ENCODE results near the gene CDK18.

CDK18 gene

DNA sequence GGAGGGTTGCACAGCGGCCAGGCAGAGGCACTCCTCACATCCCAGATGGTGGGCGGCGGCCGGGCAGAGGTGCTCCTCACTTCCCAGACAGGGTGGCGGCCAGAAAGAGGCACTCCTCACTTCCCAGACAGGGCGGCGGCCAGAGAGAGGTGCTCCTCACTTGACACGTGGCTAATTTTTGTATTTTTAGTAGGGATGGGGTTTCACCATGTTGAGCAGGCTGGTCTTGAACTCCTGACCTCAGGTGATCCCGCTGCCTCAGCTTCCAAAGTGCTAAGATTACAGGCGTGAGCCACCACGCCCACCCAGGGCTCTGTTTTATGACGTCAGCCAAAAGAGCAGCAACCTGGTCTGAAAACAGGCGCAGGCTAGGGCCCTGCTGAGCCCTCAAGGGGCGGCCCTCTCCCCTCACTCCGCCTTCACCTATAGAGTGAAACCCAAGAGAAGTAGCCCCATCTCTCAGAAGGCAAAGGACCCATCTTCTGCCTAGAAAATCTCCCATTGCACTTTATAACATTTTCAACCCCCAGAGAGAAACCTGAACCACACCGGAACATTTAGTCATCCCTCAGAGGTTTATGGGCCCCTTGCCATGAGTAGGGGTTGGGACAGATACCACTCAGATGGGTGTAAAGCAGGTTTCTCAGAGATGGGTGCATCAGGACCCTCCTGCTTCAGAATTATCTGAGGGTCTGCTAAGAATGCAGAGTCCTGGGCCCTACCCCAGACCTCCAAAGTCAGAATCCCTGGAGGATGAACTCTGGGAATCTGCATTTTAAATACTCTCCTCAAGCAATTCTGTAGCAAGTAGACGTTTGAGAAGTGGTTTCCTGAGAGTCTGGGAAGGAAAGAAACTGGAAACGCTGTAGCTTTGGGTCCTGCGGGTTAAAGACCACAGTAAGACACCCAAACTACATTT is 40.8 kb downstream of the CDK18 start:
- in situ Hi-C loops (cut with HindIII; ENCODE audit: low pct_ligation_motif_present, low sequenced_read_pairs), result no loop called here
- H3K4me3 ChIP-seq (ENCODE audit: low read depth, low read length), result no peak overlapping the region
- H3K27me3 ChIP-seq (replicated peaks), result peaks cover 5% of the 10 kb centered on the region
- H3K36me3 ChIP-seq (replicated peaks), result no peaks in the 10 kb centered on the region
- no peak overlapping the region for H3K27ac ChIP-seq
- no peak for TF ChIP-seq CTCF (IDR thresholded peaks at IDR 0.05; ENCODE audit: low read depth, low read length, missing control alignments)
- no peak for DNase-seq

DNA sequence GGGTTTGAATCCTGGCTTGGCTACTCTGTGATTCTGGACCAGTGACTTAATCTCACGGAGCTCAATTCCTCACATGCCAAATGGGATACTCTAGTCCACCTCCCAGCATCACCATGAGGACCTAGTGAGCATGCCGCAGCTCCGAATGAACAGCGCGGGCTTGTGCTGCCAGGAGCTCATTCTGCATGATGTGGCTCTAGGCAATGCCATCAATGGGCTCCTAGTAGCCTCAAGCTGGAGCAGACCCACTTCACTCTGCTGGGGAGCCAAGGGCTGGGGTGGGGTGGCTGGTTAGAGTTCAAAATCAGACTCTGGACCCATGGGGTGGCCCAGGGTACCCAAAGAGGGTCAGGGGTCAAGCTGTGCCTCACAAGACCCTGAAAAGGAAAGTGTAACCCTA is 41.5 kb downstream of the CDK18 start:
- TF ChIP-seq CTCF (IDR thresholded peaks at IDR 0.05; ENCODE audit: low read depth, low read length, missing control alignments), result no peak
- in situ Hi-C loops (cut with HindIII; ENCODE audit: low pct_ligation_motif_present, low sequenced_read_pairs), result no loop called here
- H3K27ac ChIP-seq, result no peak overlapping the region
- no peaks in the 10 kb centered on the region for H3K36me3 ChIP-seq (replicated peaks)
- DNase-seq, result no peak
- H3K4me3 ChIP-seq (ENCODE audit: low read depth, low read length), result no peak overlapping the region
- peaks cover 5% of the 10 kb centered on the region for H3K27me3 ChIP-seq (replicated peaks)

DNA sequence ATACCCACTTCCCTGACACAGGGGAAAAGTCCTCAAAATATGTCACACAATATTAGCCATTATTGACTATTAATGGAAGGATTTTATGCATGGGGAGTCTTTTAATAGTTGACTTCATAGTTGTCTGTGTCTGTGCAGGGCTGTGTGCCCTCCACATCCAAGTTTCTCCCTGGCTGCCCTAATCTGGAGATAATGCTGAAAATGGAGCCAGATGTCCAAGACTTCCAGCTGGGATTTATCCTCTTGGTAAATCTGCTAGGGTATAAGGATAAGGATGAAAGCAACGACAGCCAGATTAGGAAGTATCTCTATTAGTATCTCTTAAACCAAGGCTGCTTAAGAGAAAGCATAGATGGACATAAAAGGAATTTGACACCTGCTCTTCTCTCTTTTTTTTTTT is 42.1 kb downstream of the CDK18 start:
- no peak overlapping the region for H3K27ac ChIP-seq
- H3K27me3 ChIP-seq (replicated peaks), result peaks cover 5% of the 10 kb centered on the region
- TF ChIP-seq CTCF (IDR thresholded peaks at IDR 0.05; ENCODE audit: low read depth, low read length, missing control alignments), result no peak
- H3K4me3 ChIP-seq (ENCODE audit: low read depth, low read length), result no peak overlapping the region
- no peak for DNase-seq
- H3K36me3 ChIP-seq (replicated peaks), result no peaks in the 10 kb centered on the region
- in situ Hi-C loops (cut with HindIII; ENCODE audit: low pct_ligation_motif_present, low sequenced_read_pairs), result no loop called here

DNA sequence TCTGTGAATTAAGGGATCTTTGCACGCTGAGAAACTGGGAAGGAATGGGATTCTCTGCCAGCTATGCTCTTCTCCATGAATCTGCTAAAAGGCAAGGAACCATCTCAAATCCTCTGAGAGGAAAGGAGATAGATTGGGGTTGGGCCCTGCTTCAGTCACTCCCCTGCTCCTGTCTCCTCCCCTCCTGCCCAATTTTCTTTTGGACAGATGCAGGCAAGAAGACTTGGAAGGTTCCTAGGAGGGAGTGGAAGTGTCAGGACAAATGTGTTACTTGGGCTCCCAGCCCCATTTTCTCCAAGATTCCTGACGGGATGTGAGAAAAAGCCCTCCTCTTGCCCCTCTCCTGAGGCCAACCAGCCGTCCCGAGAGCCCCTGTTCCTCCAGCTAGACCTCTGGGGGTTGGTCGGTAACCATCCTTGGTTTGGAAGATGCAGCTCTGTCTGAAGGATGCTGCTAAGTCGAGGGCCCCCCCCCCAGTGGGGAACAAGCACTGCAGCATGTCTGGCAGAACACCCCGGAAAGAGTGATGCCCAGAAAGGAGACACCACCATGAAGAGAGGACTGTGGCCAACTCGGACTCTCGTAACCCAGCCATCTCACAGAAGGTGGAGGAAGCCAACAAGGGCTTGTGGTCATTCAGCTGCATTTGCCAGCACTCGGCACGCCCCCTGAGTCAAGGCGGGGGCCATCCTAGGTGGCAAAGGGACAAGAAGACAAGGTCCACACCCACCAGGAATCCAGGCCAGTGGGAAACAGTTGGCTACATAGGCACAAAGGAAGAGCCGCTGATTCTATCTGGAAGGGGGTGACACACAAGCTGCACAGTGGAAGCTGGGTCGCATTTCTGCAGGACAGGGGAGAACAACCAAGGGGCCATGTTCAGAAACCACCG is 43.7 kb downstream of the CDK18 start:
- no peak for DNase-seq
- H3K4me3 ChIP-seq (ENCODE audit: low read depth, low read length), result no peak overlapping the region
- H3K27ac ChIP-seq, result no peak overlapping the region
- no peaks in the 10 kb centered on the region for H3K36me3 ChIP-seq (replicated peaks)
- in situ Hi-C loops (cut with HindIII; ENCODE audit: low pct_ligation_motif_present, low sequenced_read_pairs), result no loop called here
- peaks cover 5% of the 10 kb centered on the region for H3K27me3 ChIP-seq (replicated peaks)
- TF ChIP-seq CTCF (IDR thresholded peaks at IDR 0.05; ENCODE audit: low read depth, low read length, missing control alignments), result no peak

GRCh38 chr1:205554026-205554811 is 49.8 kb downstream of the CDK18 start:
- no peak overlapping the region for H3K27ac ChIP-seq
- TF ChIP-seq CTCF (IDR thresholded peaks at IDR 0.05; ENCODE audit: low read depth, low read length, missing control alignments), result no peak
- no peaks in the 10 kb centered on the region for H3K36me3 ChIP-seq (replicated peaks)
- H3K27me3 ChIP-seq (replicated peaks), result no peaks in the 10 kb centered on the region
- no peak for DNase-seq
- no peak overlapping the region for H3K4me3 ChIP-seq (ENCODE audit: low read depth, low read length)
- in situ Hi-C loops (cut with HindIII; ENCODE audit: low pct_ligation_motif_present, low sequenced_read_pairs), result no loop called here

Data from brain microvascular endothelial cell (primary cell).